Naive thymus-derived CD8-positive, alpha-beta T cell (primary cell): Measurements from ENCODE around the gene CELF1. TPM values are rescaled to one million over a fixed set of nuclear protein-coding genes. Genes with fewer than 3 reads are reported as not detected.
"Not testable (repeated sequence)": the region's sequence is repeated elsewhere in the genome, so short reads cannot be mapped to it uniquely, and the experiment has no call there.

Experiments used
- ATAC-seq, 2 donors: fragments of 150-1000 bp; cut with Tn5 transposase in 1 of 2; sonication (Bioruptor Pico), chemical (Tn5 transposase) in 1 of 2; 1 replicate in 1 of 2; 2 replicates in 1 of 2; pipeline ENCODE4 v1.10.0; 2021; ENCODE audit warnings: mild to moderate bottlenecking in 2 of 2, moderate library complexity in 2 of 2
- POLR2A ChIA-PET: fragments of 350-600 bp; sonication (Branson Sonifier 250); formaldehyde crosslinking; loops from one replicate; lab custom pipeline; 2021; ENCODE audit warnings: antibody characterized with exemption; lab: Charles Lee
- DNase-seq, 10 donors: peaks; one replicate each; pipeline versions ENCODE4 v3.0.0 to v3.0.0-alpha.2; 2020 to 2022
- H3K27ac Mint-ChIP-seq, 10 donors: one replicate each; pipeline ENCODE4 v1.8.0; 2020 to 2022; ENCODE audit warnings: mild to moderate bottlenecking in 10 of 10, mixed read lengths in 10 of 10, moderate library complexity in 4 of 10, inconsistent platforms in 1 of 10
- H3K27me3 Mint-ChIP-seq, 5 donors: one replicate each; pipeline ENCODE4 v1.8.0; 2021 to 2022; ENCODE audit warnings: mixed read lengths in 5 of 5
- H3K36me3 Mint-ChIP-seq, 3 donors: one replicate each; pipeline ENCODE4 v1.8.0; 2020 to 2022; ENCODE audit warnings: mixed read lengths in 3 of 3, mild to moderate bottlenecking in 2 of 3, inconsistent platforms in 1 of 3
- H3K4me1 Mint-ChIP-seq, 4 donors: one replicate each; pipeline ENCODE4 v1.8.0; 2021 to 2022; ENCODE audit warnings: mixed read lengths in 4 of 4
- H3K4me3 Mint-ChIP-seq, 10 donors: one replicate each; pipeline ENCODE4 v1.8.0; 2020 to 2022; ENCODE audit warnings: mild to moderate bottlenecking in 10 of 10, mixed read lengths in 10 of 10, moderate library complexity in 6 of 10, inconsistent platforms in 1 of 10
- H3K9me3 Mint-ChIP-seq, 9 donors: one replicate each; pipeline ENCODE4 v1.8.0; 2020 to 2022; ENCODE audit warnings: mixed read lengths in 9 of 9, mild to moderate bottlenecking in 3 of 9, inconsistent platforms in 1 of 9, moderate library complexity in 1 of 9
- polyA plus RNA-seq, 3 donors: library from polyadenylated mRNA; unstranded; fragments of 300-500 nt; fragmentation: Illumina TruSeq; gene quantifications; one replicate each; pipeline ENCODE4 v1.2.3, GENCODE V29; 2021
- total RNA-seq, 8 experiments: library from RNA in 2 of 8; stranded (reverse) in 2 of 8; gene quantifications; one replicate each; pipeline ENCODE4 v1.2.3 and lab custom pipeline; 2021 to 2026

The CELF1 gene
- total and polyA plus RNA-seq, 5 experiments from 2014 or later, result 45.3 to 138 (median 79.3) TPM

GRCh38 chr11:47468598-47469214, 84.2 kb downstream of the CELF1 start:
- Mint-ChIP-seq H3K27me3 (no peaks in the 10 kb centered on the region), H3K27ac (peak overlapping the region in 7 of 10 donors; percentile 4 to 87 (median 61)), H3K36me3 (peaks cover 0 to 84% (median 0%) of the 10 kb centered on the region in 3 donors), H3K4me3 (no peak overlapping the region), H3K9me3 (no peaks in the 10 kb centered on the region), H3K4me1 (peaks cover 3 to 14% (median 11%) of the 10 kb centered on the region in 4 donors)
- ATAC-seq (no peak), DNase-seq (no peak)
- POLR2A ChIA-PET, result no interaction called here

GRCh38 chr11:47467357-47467756, 85.6 kb downstream of the CELF1 start:
- no peak for ATAC-seq
- Mint-ChIP-seq H3K36me3 (peaks cover 0 to 73% (median 0%) of the 10 kb centered on the region in 3 donors), H3K27me3 (no peaks in the 10 kb centered on the region), H3K9me3 (no peaks in the 10 kb centered on the region), H3K27ac (peak overlapping the region in 8 of 10 donors; percentile 42 to 84 (median 56)), H3K4me3 (no peak overlapping the region), H3K4me1 (peaks cover 3 to 12% (median 11%) of the 10 kb centered on the region in 4 donors)
- DNase-seq, result no peak
- POLR2A ChIA-PET, result no interaction called here

- Mint-ChIP-seq H3K4me3 (no peak overlapping the region), H3K9me3 (no peaks in the 10 kb centered on the region), H3K27ac (peak overlapping the region in 8 of 10 donors; percentile 12 to 62 (median 40)), H3K4me1 (peaks cover 3 to 12% (median 11%) of the 10 kb centered on the region in 4 donors), H3K27me3 (no peaks in the 10 kb centered on the region), H3K36me3 (peaks cover 0 to 69% (median 2%) of the 10 kb centered on the region in 3 donors)
- ATAC-seq, result no peak
- DNase-seq, result no peak
- POLR2A ChIA-PET, result no interaction called here
Measured at GRCh38 chr11:47466701-47467250, 86.2 kb downstream of the CELF1 start.

GRCh38 chr11:47466201-47466600, 86.7 kb downstream of the CELF1 start:
- DNase-seq (no peak), ATAC-seq (no peak)
- peaks cover 0 to 67% (median 2%) of the 10 kb centered on the region in 3 donors for H3K36me3 Mint-ChIP-seq
- no peaks in the 10 kb centered on the region for H3K9me3 Mint-ChIP-seq
- H3K27me3 Mint-ChIP-seq, result no peaks in the 10 kb centered on the region
- peak overlapping the region in 3 of 10 donors; percentile 48 to 74 (median 64) for H3K27ac Mint-ChIP-seq
- POLR2A ChIA-PET, result no interaction called here
- no peak overlapping the region for H3K4me3 Mint-ChIP-seq
- H3K4me1 Mint-ChIP-seq, result peaks cover 3 to 12% (median 11%) of the 10 kb centered on the region in 4 donors

GRCh38 chr11:47464483-47464882, 88.4 kb downstream of the CELF1 start:
- H3K9me3 Mint-ChIP-seq, result no peaks in the 10 kb centered on the region
- POLR2A ChIA-PET, result no interaction called here
- ATAC-seq, result no peak
- H3K27me3 Mint-ChIP-seq, result no peaks in the 10 kb centered on the region
- no peak for DNase-seq
- peak overlapping the region in 4 of 10 donors; percentile 2 to 50 (median 22) for H3K27ac Mint-ChIP-seq
- peaks cover 0 to 56% (median 2%) of the 10 kb centered on the region in 3 donors for H3K36me3 Mint-ChIP-seq
- no peak overlapping the region for H3K4me3 Mint-ChIP-seq
- H3K4me1 Mint-ChIP-seq, result peaks cover 3 to 12% (median 10%) of the 10 kb centered on the region in 4 donors

- Mint-ChIP-seq H3K9me3 (no peaks in the 10 kb centered on the region), H3K27ac (peak overlapping the region in 6 of 10 donors; percentile 3 to 68 (median 54)), H3K36me3 (peaks cover 0 to 31% (median 2%) of the 10 kb centered on the region in 3 donors), H3K27me3 (no peaks in the 10 kb centered on the region), H3K4me3 (no peak overlapping the region), H3K4me1 (peaks cover 0 to 3% (median under 1%) of the 10 kb centered on the region in 4 donors)
- POLR2A ChIA-PET, result no interaction called here
- ATAC-seq, result no peak
- no peak for DNase-seq
Measured at GRCh38 chr11:47461876-47462275, 91.1 kb downstream of the CELF1 start.

GRCh38 chr11:47460571-47461235, 92.2 kb downstream of the CELF1 start:
- H3K27me3 Mint-ChIP-seq, result no peaks in the 10 kb centered on the region
- POLR2A ChIA-PET, result no interaction called here
- H3K27ac Mint-ChIP-seq, result peak overlapping the region in 7 of 10 donors; percentile 15 to 79 (median 54)
- H3K9me3 Mint-ChIP-seq, result no peaks in the 10 kb centered on the region
- DNase-seq (no peak), ATAC-seq (no peak)
- peaks cover 0 to 22% (median 2%) of the 10 kb centered on the region in 3 donors for H3K36me3 Mint-ChIP-seq
- peaks cover 0 to 3% (median under 1%) of the 10 kb centered on the region in 4 donors for H3K4me1 Mint-ChIP-seq
- H3K4me3 Mint-ChIP-seq, result no peak overlapping the region

GRCh38 chr11:47454258-47454671, 98.7 kb downstream of the CELF1 start:
- not testable (repeated sequence) for H3K4me3 Mint-ChIP-seq
- POLR2A ChIA-PET, result interaction anchor here (0.6 to 1.6 kb wide), 4 partner anchors 133 to 779 kb away, joined by 3 to 7 read pairs (median 4); partner anchors contain the start of gene DDB2

GRCh38 chr11:47453365-47453764, 99.6 kb downstream of the CELF1 start:
- Mint-ChIP-seq H3K9me3 (no peaks in the 10 kb centered on the region), H3K36me3 (no peaks in the 10 kb centered on the region), H3K27ac (peak overlapping the region in 1 of 10 donors; percentile 75), H3K4me3 (no peak overlapping the region), H3K4me1 (peaks cover 0 to 7% (median 4%) of the 10 kb centered on the region in 4 donors), H3K27me3 (no peaks in the 10 kb centered on the region)
- ATAC-seq (no peak), DNase-seq (no peak)
- POLR2A ChIA-PET, result interaction anchor here (1.4 kb wide), 1 partner anchor 132 kb away, joined by 3 read pairs; no protein-coding TSS in a partner anchor

More at GRCh38 chr11:47454258-47454671, 98.7 kb downstream of the CELF1 start:
- peak; percentile 97 to 99 for ATAC-seq
- H3K27ac Mint-ChIP-seq, result peak overlapping the region in 3 of 10 donors; percentile 16 to 56 (median 22)
- DNase-seq, result peak; percentile 40 to 87 (median 64)
- not testable (repeated sequence) for H3K27me3 Mint-ChIP-seq, H3K36me3 Mint-ChIP-seq, H3K9me3 Mint-ChIP-seq, H3K4me1 Mint-ChIP-seq

GRCh38 chr11:47451990-47452389, 100.9 kb downstream of the CELF1 start:
- peaks cover 0 to 7% (median 4%) of the 10 kb centered on the region in 4 donors for H3K4me1 Mint-ChIP-seq
- no peak for DNase-seq
- no peak overlapping the region for H3K27ac Mint-ChIP-seq
- H3K36me3 Mint-ChIP-seq, result no peaks in the 10 kb centered on the region
- ATAC-seq, result no peak
- no peak overlapping the region for H3K4me3 Mint-ChIP-seq
- H3K9me3 Mint-ChIP-seq, result no peaks in the 10 kb centered on the region
- POLR2A ChIA-PET, result no interaction called here
- no peaks in the 10 kb centered on the region for H3K27me3 Mint-ChIP-seq

GRCh38 chr11:47451436-47451835, 101.5 kb downstream of the CELF1 start:
- POLR2A ChIA-PET, result interaction anchor here (0.7 kb wide), 1 partner anchor 1273 kb away, joined by 3 read pairs; no protein-coding TSS in a partner anchor
- Mint-ChIP-seq H3K9me3 (no peaks in the 10 kb centered on the region), H3K36me3 (no peaks in the 10 kb centered on the region), H3K4me1 (peaks cover 0 to 7% (median 4%) of the 10 kb centered on the region in 4 donors), H3K4me3 (no peak overlapping the region), H3K27ac (no peak overlapping the region), H3K27me3 (no peaks in the 10 kb centered on the region)
- ATAC-seq (no peak), DNase-seq (no peak)

- Mint-ChIP-seq H3K36me3 (peaks cover 0 to 1% (median 0%) of the 10 kb centered on the region in 3 donors), H3K4me1 (peaks cover 0 to 7% (median 4%) of the 10 kb centered on the region in 4 donors), H3K27me3 (no peaks in the 10 kb centered on the region), H3K27ac (peak overlapping the region in 1 of 10 donors; percentile 57), H3K4me3 (no peak overlapping the region), H3K9me3 (no peaks in the 10 kb centered on the region)
- DNase-seq, result no peak
- ATAC-seq, result no peak
- POLR2A ChIA-PET, result no interaction called here
Measured at GRCh38 chr11:47449541-47449940, 103.4 kb downstream of the CELF1 start.
